HG03460 (cell line): Measurements from ENCODE around the gene TTL.
"Not testable (repeated sequence)": the region's sequence is repeated elsewhere in the genome, so short reads cannot be mapped to it uniquely, and the experiment has no call there.

Experiments
- ATAC-seq: cut with Tn5 transposase; IDR thresholded peaks from one replicate; pipeline ENCODE4 v1.9.1; 2021; ENCODE audit not compliant: unreplicated experiment

The TTL gene

DNA sequence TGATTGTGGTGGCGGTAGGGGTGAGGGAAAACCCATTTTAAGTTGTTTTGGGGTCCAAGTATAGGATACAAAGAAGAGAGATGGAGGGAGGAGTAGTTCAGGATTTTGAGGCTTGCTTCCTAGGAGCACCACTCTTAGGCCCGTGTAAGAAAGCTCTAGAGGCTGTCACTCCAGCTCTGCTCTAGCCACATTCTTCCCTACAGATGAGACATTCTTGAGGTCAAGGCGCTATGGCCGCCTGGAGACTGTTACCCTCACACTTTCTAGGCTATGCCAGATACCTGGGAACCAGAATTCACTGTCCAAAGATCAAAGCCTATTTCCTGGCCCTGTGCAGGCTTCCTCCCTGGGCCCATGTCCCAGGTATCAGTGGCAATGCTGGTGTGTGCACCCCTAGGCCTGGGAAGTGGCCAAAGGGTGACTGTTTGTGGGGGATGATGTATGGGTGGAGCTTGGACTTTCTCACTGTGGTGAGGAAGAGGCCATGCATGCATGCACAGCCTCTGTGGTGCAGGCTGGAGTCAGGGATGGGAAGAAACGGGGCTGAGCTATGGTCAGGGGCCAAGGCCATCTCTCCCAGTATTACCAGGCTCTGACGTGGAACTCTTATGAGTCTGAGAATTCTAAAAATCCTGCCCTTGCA is 7.0 kb upstream of the TTL start:
- ATAC-seq: no peak

DNA sequence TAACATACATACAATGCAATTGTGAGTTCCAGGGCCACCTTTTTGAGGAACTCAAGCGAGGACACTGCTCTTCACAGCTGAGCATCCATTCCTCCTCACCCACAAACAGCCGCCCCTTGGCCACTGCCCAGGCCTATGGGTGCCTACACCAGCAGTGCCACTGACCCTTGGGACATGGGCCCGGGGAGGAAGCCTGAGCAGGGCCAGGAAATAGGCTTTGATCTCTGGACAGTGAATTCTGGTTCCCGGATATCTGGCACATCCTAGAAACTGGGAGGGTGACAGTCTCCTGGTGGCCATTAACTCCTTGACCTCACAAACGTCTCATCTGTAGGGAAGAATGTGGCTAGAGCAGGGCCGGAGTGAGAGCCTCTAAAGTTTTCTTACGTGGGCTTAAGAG is 5.5 kb upstream of the TTL start:
- ATAC-seq: no peak

DNA sequence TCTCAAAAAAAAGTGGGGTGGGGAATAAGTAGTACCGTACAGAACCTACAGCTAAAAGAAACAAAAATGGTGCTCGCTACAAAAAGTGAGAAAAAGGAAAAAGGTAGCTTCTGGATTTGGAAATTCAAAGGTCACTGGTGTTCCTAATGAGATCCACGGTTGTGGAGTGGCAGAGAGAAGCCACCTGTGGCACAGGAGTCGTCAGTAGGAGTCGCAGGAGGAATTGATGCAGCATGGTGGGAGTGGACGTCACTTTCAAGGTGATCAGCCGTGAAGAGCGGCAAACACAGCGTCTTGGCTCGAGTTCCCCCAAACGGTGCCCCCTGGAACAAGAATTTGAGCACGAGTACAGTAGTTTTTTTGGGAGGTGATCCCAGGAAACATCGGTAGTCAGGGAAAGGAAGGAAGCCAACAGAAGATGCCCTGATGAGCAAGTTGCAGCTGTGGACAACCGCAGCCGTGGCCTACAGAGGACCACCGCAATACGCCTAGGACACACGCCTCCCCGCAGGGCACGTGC is 1.4 kb upstream of the TTL start:
- ATAC-seq: no peak

DNA sequence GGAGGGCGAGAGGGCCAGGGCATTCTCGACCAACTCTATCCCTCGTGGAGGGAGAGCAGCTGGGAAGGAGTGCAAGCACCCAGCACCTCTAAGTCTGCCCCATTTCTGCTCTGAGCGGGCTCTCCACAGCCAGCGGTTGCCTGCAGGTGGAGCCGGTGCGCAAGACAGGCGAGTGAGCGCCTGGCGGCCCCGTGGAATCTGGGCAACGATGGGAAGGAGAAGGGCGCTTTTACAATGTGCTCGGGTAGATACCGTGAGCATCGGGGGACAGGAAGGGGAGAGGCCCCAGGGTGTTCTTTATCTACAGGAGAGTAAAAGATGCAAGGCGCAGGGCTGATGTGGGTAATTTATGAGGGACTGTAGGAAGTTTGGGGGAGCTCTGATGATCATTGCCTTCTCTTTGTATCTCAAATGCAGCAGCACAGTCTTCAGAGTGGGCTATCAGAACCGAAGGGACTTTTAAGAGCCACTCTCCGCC is 867 bp upstream of the TTL start:
- peak; percentile 79 for ATAC-seq

DNA sequence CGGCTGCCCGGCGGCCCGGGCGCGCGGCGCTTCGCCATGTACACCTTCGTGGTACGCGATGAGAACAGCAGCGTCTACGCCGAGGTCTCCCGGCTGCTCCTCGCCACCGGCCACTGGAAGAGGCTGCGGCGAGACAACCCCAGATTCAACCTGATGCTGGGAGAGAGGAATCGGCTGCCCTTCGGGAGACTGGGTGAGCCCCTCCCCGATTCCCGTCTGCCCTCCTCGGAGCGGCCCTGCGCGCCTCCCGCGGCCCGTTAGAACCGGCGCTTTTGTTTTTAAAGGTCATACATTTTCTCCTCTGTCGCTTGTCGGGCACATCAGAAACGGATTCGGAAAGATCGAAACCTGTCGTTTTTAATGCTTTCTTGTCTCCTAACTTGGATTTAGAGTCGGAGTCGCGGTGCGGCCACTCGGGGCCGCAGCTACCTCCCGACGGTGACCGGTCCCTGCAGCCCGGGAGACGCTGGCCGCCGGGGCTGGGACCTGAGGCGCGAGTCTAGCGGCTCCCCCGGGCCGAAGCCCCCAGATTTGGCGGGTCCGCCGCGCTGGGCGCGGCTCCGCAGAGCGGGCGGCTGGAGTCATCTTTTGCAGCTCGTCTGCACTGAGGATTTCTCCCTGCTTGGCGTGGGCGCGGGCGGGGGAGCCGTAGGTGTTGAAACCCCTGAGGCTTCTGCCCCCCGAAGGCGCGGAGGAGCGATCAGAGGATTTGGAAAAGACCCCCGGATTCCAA is 519 bp downstream of the TTL start:
- no peak for ATAC-seq

DNA sequence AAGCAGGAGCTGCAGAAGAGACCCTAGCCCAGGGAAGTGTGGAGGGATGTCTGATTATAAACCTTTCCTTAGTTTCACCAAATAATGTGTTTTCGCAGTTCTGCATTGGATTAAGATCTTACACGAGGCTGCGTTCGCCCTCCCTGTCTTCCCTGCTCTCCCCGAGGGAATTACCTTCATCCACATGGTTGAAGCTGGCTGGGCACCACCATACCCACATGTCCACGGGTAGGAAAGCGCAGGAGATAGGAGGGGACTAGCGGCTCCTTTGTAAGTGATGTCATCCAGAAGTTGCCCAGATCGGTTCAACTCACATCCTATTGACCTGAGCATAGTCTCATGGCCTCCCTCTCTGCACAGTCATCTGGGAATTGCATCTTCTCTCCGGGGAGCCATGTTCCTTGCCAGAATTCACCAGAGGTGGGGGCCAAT is 1.1 kb downstream of the TTL start:
- ATAC-seq: no peak

DNA sequence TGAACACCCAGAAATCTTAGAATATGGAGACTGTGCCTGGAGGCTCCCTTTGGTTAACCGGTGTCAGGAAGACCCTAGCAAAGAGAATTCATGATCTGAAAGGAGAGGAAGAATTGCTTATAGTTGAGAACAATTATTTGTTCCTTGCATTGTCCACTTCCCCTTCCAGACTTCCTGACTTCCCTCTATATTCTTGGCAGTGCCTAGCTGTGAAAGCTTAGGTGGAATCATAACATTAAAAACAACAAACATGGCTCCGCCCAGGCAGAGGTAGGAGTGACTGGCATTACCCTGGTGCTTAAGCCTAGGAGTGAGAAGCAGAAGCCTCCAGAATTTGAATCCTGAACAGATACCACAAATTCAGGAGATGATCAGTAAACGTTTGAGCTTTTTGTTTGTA is 1.9 kb downstream of the TTL start:
- ATAC-seq: no peak

DNA sequence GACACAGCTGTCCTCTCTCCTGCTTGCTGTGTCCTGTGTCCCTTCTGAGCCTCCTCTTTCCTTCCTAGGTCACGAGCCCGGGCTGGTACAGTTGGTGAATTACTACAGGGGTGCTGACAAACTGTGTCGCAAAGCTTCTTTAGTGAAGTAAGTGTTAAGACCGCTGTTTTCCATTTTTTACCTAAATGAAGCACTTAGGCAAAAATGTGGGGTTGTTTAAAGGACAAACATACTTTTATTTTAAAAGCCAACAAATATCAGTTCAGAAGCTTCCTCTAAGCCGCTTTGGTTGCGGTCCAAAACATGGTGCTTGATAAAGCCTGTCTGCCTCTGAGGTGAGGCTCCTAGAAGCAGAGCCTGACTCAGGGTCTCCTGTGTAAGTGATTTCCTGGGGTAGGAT is 3.9 kb downstream of the TTL start:
- ATAC-seq: no peak

DNA sequence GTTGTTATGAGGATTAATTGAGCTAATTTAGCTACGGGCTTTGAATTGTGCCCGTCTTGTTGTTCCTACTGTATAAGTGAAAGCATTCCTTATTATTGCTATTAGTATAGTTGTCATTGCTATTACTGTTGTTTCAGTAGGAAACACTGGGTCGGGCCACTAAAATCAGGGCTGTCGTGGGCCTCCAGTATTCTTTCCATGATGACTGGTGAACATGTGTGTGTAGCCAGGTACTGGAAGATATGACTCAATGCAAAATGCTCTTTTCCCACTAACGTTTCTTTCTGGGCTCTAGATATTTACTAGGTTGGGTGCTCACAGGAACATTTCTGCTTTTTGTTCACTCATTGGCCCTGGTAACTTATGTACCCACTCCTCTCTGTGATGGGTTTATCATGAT is 4.9 kb downstream of the TTL start:
- ATAC-seq: no peak

DNA sequence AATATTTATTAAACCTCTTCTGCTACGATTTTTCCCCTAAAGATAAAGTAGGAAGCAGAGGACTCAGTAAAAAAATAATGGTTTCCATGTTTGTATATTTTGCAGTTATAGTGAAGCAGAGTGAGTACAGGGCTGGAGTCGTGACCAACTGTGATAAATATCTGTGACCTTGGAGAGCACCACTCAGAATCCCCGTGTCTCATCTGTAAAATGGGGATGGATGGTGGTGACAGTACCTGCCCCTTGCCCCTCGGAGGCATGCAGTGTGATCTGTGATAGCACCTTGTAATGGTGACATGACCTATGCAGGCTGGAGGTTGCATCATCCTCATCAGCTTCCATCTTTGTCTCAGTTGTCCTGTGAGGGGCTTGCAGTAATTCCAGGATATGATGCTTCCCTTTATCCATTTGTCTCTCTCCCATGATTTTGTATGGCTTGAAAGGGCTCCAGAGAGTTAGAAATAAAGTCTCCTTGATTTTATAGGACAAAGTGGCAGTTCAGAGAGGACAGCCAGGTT is 5.5 kb downstream of the TTL start:
- ATAC-seq: no peak

DNA sequence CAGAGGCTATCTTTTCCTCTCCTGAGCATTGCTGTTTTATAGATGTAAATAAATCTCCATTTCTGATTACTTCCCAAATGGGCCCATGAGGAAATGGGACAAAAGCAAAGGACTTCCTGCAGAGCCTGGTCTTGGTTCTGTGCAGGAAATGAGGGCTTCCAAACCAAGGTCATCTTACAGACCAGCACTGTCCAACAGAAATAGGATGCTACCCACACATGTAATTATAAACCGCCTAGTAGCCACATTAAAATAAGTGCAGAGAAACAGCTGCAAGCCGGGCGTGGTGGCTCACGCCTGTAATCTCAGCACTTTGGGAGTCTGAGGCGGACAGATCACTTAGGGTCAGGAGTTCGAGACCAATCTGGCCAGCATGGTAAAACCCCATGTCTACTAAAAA is 6.2 kb downstream of the TTL start:
- ATAC-seq: no peak

DNA sequence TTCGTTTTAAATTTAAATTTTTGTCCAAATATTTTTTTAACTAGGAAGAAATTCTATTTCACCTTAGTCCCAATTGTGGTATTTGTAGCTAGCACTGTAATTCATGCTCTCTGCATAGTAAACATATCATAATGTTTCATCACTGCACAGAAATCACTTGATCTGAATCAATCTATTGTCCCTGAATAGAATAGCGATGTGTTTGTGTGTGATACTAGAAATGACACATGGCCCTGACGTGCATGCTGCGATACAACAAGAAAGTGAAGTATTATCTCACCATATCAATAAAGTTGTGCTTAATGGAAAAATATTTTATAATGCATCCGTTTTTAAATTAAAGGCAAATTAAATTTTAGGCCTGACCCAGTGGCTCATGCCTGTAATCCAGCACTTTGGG is 10.0 kb downstream of the TTL start:
- ATAC-seq: no peak

DNA sequence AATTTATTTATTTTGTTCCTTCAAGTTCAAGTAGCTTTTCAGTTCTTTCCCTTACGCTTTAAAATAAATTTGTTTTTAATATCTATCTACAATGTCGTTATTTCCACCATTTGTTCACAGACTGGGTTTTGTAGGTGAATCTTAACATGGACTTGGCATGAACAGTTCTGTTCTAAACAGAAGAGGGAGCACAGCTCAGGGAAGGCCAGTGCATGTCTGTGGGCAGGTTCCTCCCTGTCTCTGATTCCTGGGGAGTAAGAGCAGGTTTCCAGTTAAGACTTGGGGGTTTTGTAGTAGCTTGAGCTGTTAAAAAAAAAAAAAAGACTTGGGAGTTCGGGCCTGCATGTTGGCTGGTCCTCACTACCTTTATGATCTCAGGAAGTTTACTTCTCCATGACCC is 11.1 kb downstream of the TTL start:
- no peak for ATAC-seq

DNA sequence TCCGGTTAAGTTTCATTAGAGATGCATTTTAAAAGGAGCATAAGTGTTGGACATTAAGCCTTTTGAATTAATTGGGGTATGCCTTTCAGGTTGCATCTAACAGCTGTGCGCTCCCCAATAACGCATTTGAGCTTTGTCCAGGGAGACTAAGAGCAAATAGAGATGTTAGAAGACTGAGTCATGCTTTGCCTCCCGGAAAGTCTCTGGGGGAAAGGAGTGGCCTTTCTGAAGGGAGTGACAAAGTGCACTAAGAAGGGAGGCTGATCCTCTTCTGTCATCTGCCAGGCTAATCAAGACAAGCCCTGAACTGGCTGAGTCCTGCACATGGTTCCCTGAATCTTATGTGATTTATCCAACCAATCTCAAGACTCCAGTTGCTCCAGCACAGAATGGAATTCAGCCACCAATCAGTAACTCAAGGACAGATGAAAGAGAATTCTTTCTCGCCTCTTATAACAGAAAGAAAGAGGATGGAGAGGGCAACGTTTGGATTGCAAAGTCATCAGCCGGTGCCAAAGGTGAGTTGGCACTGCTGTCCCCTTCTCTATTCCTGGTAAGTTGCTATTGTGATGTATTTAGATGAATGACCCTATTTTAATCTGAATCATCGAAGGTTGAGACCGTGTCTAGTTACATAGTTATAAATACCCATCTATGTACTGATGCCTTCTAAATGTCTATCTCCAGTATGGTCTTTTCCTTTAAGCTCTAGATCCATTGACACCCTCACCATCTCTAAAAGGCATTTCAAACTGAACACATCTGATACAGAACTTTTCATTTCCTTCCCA is 12.1 kb downstream of the TTL start:
- ATAC-seq: no peak

DNA sequence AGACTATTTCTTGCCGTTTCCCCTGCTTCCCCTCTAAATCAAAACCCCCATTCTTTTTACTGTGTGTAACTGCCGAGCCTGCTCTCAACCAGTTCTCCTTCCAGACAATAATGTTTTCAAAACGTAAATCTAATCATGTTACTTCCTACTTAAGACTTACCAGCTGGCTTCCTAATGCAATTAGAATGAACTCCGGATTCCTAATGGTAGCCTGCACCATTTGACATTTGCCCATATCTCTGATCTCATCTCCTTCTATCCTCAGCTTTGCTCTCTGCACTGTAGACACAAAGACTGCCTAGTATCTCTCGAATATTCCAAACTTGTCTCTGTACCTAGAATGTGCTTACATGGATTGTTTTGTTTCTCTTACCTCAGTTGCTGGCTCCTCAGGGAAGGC is 12.9 kb downstream of the TTL start:
- ATAC-seq: no peak

DNA sequence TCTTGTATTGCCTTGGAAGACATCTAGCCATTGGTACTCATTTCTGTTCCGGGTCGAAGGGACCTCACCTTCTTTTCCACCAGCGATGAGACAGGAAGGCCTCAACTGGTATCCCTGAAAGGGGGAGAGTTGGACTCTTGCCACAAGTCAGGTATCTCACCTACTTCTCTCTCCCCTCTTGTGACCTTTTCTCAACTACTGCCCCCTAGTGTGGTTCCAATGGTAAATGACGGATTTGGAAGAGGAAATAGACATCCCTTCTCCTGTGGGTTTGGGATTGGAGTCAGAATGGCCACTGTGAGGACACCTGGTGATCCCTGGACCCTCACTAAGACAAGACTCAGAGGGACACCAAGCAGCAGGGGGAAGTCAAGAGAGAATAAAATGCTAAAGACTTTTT is 13.9 kb downstream of the TTL start:
- not testable (repeated sequence) for ATAC-seq

DNA sequence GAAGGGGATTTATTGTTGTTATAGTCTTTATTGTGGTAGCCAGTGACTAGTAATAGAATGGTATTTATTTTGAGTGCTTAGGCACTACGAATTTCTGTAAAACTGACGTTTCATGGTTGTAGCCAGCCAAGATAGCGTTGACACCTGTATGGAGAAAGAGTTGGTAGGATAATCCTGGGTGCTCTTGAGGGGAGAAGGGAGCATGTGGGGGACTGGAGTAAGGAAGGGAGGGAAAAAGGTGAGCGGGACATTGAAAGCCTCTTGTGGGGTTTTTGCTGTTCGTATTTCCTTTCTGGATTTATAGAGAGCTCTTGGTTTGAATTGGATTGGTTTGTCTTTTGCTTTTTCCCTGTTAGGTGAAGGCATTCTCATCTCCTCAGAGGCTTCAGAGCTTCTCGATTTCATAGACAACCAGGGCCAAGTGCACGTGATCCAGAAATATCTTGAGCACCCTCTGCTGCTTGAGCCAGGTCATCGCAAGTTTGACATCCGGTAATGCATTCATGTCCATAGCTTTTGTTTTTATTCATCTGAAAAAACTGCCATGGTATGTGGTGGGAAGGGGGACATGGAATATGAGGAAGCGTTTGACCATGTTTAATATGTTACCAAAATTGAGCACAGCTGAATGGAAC is 19.0 kb downstream of the TTL start:
- ATAC-seq: not testable (repeated sequence)

DNA sequence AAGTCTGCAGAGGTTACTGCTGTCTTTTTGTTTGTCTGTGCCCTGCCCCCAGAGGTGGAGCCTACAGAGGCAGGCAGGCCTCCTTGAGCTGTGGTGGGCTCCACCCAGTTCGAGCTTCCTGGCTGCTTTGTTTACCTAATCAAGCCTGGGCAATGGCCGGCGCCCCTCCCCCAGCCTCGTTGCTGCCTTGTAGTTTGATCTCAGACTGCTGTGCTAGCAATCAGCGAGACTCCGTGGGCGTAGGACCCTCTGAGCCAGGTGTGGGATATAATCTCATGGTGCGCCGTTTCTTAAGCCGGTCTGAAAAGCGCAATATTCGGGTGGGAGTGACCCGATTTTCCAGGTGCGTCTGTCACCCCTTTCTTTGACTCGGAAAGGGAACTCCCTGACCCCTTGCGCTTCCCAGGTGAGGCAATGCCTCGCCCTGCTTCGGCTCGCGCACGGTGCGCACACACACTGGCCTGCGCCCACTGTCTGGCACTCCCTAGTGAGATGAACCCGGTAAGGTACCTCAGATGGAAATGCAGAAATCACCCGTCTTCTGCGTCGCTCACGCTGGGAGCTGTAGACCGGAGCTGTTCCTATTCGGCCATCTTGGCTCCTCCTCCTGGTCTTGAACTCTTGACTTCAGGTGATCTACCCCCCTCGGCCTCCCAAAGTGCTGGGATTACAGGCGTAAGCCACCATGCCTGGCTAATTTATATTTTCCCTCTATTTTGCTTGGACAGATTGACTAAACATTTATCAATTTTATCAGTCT is 27.5 kb downstream of the TTL start:
- not testable (repeated sequence) for ATAC-seq

DNA sequence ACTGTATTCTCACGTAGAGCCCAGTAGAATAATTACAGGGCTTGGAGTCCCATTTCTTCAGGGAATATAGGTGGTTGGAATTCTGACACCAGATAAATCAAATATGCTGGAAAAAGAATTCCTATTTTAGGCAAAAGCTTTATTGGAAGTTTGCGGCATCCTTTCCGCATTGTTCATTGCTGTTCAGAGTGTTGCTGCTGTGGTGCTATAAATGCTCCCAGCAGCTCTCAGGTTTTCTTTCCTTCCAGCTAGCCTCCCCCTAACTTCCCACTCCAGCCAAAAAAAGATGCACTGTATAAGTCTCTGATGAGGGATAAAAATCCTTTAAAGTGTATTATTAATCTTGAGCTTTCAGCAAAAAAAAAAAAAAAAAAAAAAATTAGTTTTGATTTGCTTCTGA is 34.8 kb downstream of the TTL start:
- no peak for ATAC-seq

DNA sequence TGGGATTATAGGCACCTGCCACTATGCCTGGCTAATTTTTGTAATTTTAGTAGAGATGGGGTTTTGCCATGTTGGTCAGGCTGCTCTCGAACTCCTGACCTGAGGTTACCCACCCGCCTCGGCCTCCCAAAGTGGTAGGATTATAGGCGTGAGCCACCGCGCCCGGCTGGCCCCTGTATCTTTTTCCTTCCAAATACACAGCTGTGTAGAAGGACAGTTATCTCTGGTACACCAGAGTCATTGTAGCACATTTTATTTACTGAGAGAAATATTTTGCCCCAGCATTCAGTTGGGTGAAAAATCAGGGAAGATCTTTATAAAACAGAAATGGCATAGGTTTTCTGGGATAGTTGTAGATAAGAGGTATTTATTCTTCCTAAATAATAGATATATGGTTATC is 36.9 kb downstream of the TTL start:
- ATAC-seq: no peak
